Epidermal melanocyte (primary cell): Measurements from ENCODE around the gene CDH5.

ENCODE experiments used
- DNase-seq: peaks from one replicate; pipeline ENCODE4 v3.0.0; 2011; ENCODE audit warnings: low spot score; ENCODE audit not compliant: insufficient read length

The CDH5 gene

DNA sequence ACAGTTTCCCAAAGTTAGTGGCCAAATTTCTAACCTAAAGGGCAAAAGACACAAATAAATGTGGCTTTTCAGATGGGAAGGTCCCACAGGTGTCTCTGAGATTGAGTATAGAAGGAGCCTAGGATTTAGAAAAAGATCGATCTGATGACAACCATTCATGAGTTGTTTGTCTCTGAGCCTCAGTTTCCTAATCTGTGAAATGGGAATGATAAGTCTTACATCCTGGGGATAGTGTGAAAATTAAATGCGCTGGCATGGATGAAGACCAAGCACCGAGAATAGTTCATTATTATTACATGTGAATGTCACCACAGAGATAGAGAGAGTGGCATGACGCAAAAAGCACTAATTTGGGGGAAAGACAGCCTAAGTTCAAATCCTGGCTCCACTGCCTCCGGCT, 7.2 kb downstream of the CDH5 start:
- DNase-seq: no peak

DNA sequence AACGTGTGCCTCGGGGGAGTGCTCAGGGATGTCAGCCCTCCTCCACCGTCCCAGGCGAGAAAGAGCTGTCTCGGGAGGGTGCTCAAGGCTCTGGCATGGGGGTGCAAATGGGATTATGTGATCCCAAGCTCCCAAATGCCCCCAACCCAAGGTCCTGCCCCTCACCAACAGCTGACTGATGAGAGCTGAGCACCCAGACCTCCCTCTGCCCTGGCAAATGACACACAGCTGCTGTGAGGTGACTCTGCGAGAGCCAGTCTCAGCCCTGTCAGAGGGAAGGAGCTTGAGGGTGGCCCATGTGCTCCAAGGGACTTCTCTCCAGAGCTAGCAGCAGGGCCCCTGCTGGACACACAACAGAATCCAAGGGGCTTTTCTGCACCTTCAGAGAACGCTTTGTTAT, 7.7 kb downstream of the CDH5 start:
- no peak for DNase-seq

DNA sequence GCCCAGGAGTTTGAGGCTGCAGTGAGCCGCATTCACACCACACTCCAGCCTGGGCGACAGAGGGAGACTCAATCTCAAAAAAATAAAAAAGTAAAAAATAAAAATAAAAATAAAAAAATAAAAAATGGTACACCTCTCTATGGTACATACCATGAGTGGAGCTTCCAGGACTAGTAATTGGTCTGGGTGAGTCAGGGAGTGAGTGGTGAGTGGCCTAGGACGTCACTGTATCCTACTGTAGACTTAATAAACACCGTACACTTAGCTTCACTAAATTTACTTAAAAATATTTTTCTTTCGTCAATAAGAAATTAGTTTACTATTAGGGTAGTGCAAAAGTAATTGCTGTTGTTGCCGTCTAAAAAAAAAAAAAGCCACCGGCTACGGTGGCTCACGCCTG, 9.0 kb downstream of the CDH5 start:
- DNase-seq: no peak

DNA sequence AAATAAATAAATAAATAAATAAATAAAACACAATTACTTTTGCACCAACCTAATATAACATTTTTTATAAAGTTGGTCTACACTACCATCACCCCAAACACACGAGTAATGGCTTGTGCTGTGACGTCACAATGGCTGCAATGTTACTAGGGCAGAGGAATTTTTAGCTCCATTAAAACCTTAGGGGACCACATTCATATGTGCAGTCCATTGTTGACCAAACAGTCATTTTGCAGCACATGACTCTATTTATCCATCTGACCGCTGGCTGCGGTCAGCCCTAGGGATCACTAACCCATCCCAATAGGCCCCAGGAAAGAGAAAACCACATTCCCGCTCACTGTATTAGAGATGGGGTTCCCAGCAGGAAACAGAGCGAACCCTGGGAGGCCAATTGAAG, 9.6 kb downstream of the CDH5 start:
- DNase-seq: no peak

DNA sequence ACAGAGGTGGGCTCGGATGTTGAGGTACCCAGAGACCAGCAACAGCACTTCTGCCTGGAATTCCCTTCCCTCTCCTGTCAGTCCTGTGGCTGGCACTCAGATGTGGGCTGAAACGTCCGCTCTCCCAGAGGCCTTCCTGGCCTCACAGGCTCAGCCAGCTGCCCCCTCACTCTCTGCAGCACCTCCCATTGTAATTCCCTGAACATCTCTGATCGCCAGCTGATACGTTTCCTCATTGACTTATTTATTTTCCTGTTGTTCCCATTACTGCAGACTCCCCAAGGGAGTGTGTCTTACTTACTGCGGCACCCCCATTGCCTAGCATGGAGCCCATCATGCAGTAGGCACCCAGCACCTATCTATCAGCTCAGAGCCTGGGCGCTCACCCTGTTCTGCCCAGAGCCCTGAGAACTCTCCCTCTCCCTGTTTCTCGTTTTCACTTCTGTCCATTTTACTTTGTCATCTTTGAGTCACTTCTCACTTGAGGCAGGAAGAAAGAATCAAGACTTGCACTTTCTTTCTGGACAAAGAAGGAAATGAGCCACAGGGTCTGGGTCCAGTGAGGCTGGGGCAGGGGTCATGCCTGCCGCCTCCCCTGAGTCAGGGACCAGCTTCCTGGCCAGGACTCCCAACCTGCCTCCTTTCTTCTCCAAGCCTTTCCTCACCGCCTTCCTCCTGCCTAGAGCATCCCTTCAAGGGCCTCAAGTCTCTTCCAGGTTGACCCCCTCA, 10.2 kb downstream of the CDH5 start:
- no peak for DNase-seq

DNA sequence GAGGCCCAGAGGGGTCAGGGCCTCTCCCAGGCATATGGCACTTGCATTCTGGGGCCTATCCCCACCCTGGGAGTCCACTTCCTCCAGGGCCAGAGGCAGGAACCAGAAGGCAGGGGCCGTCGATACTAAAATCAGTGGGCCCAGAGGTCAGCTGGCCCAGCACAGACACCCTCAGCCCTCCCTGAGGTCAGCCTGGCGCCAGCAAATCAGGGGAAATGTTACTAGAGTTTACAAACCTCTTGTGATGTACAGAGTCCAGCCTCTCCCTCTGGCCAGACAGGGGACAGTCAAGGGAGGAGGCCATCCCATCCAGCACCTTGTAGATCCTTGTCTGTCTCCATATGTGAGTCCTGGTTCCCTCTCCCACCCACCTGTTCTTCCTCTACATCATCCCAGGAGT, 10.8 kb downstream of the CDH5 start:
- no peak for DNase-seq

DNA sequence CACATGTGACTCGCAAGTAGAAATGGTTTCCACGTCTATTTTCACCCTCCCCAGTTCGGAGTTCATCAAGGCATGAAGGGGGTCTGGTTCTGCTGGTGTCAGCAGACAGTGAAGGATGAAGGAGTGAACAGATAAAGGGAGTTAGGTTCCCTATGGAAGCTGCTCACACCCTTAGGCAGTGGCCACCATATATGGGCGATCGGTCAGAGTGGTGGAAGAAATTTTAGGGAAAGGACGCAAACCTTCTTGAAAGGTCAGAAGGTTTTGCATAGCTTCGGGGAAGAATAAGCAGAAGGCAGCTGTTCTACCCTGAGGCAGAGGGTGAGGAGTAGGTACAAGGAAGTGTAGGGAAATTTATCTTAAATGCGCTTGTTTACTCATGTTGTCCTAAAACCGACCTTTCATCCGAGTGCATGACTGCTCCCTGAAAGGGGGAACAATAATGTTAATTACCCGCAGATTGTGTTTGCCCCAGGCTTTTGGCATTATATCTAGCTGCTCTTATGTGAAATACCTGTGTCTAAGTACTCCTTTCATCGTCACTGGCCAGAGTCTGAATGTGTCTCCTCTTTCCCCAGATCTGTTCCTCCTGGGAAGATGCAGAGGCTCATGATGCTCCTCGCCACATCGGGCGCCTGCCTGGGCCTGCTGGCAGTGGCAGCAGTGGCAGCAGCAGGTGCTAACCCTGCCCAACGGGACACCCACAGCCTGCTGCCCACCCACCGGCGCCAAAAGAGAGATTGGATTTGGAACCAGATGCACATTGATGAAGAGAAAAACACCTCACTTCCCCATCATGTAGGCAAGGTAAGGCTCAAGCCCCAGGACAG, 12.5 kb downstream of the CDH5 start:
- no peak for DNase-seq

DNA sequence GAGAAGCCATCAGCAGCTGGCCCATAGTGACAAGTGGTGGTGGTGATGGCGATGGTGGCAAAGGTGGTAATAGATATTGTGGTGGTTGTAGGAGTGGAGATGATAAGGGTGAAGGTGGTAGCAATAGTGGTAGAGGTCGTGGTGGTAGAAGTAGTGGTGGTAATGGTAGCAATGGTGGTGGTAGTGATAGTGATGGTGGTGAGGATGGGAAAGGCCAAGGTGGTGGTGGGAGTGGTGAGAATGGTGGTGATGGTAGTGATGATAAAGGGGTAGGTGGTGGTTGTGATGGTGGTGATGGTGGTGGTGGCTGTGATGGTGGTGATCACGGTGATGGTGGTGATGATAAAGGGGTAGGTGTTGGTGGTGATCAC, 13.1 kb downstream of the CDH5 start:
- no peak for DNase-seq

DNA sequence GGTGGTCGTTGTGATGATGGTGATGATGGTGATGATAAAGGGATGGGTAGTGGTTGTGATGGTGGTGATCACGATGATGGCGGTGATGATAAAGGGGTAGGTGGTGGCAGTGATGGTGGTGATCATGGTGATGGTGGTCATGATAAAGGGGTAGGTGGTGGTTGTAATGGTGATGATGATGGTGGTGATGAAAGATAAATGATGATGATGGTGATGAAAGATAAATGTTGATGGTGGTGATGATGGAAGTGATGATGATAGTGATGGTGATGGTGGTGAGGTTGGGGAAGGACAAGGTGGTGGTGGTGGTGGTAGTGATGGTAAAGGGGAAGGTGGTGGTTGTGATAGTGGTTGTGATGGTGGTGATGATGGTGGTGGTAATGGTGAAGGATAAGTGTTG, 13.9 kb downstream of the CDH5 start:
- no peak for DNase-seq

DNA sequence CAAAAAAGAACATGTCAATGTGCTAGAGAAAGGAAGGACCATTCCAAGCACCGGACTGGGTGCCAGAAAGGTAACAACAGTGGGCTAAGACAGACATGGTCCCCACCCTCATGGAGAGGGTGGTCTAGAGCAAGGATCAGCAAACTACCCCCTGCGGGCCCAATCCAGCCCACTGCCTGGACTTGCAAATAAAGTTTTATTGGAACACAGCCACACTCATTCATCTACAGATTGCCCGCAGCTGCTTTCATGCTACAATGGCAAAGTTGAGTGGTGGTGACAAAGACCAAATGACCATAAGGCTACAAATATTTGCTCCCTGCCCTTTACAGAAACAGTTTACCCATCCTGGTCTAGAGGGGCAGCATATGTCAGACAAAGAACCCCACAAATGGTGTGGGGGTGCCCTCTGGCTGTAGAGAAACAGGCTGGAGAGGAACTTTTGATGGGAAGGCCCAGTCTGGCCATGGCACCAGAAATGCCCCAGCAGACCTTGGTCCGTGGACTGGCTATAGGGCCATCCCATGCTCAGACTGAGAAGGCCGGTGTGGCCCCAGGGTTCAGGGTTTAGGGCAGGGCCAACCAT, 15.2 kb downstream of the CDH5 start:
- no peak for DNase-seq

DNA sequence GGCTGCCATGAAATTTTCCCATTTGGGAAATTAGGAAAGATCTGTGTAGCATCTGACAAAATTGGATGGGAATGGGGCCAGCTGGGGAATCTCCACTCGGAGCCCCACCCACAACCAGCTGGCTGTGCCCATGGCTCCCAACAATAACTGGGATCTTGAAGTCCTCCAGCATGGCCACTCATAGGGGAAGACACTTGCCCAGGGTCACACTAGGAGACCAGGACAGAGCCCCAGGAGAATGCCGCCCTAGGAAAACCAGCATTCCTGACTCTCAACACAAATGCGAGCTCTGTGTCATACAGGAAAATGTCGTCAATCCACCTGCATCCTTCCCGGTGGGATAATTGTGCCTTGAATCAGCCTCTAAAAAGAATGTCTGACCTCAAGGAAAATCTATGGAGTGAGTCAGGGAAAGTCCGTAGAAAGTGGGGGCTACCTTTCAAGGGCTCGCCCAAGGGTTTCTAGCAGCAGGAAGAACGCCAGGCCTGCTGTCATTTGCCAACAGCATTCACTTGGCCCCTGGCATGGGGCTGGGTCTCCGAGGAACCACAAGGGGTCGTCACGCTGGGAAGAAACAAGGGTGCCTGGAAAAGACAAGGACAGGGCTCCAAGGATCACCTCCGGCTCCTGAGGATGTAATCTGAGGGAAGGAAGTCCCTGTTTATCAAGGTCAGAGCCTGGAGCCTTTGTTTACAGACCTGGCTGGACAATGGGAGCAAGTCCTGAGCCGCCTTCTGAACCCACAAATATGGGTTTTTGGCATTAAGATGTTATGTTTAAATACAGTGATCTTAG, 15.9 kb downstream of the CDH5 start:
- no peak for DNase-seq

DNA sequence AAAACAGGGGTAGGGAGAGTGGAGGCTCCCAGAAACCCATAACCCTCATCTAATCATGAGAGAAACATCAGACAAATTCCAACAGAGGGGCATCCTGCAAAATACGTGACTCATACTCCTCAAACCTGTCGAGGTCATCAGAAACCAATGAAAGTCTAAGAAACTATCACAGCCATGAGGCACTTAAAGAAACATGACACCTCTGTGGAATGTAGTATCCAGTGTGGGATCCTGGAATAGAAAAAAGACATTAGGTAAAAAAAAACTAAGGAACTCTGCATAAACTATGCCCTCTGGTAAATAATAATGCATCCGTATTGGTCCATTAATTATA, 16.4 kb downstream of the CDH5 start:
- no peak for DNase-seq

DNA sequence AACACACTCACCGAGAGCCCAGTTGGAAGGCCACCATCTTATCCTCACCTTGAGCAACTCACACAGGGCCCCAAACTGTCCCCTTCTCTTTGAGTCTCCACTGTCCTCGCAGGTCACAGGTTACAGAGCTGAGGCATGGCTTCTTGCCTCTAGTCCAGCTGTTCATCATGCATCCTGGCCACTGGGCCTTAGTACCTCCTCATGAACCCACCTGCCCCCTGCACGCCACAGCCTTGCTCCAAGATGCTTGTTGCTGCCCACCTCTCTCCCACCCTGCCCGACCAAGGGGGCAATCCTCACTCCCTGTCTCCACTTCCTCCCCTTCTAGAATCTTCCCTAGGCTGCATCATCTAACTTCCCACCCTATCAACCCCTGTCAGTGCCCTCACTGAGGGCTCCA, 17.1 kb downstream of the CDH5 start:
- DNase-seq: no peak

DNA sequence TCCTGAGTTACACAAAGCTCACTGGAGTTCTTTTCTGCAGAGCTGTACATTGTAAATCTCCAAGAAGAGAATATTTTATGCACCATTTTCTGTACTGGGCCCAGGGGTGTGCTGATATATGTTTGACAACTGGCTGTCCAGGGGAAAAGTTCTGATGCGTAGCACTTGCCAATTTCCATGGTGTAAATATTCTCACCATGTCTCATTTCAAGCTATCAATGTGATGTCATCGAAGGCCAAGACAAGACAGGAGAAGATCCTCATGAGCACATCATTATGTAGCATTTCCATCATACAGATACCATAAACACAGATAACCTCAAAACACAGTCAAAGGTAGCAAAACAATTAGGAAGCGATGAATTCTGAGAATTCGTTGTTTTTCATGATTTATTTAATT, 18.9 kb downstream of the CDH5 start:
- no peak for DNase-seq

DNA sequence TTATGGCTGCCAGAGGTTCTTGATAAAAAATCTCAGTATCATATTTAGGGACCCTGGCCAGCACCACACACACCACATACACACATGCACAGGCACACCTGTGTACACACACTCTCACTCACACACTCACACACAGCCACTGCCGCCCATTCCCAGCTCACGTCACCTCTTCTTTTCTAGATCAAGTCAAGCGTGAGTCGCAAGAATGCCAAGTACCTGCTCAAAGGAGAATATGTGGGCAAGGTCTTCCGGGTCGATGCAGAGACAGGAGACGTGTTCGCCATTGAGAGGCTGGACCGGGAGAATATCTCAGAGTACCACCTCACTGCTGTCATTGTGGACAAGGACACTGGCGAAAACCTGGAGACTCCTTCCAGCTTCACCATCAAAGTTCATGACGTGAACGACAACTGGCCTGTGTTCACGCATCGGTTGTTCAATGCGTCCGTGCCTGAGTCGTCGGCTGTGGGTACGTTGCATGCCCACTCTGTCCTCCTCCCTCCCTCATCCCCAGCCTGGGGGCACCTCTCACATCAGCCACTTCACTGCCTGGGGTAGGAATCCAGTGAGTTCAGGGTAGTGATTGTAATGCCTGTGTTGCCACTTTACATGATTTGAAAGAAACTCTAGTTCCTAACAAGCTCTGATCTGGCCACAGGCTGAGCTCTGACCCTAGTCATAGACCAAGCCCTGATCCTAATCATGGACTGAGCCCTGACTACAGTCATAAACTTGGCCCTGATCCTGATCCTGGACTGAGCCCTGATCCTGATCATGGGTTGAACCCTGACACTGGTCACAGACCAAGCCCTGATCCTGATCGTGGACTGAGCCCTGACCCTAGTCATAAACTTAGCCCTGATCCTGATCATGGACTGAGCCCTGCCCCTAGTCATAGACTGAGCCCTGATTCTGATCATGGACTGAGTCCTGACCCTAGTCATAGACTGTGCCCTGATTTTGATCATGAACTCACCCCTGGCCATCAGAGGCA, 20.4 kb downstream of the CDH5 start:
- no peak for DNase-seq

DNA sequence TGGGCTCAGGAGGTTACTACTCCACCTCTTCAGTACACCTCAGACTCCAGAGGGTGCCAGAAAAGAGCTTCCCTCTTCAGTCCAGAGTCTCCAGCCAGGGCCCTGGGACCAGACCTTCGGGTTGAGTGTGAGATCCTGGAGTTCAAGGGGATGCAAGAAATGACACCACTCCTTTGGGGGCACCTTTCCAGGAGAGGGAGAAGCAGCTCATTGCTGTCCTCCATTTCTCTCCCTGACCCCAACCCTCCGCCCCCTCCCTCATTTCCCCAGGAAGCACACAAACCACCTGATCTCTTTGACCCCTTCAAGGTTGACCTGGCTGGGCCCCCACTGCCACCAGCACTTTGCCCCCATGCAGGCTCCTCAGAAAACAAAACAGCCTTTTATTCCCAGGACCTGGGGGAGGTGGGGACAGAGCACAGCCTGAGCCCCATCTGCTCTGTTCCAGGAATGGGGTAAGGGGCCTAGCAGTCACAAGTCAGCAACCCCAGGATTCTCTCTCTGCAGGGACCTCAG, 21.4 kb downstream of the CDH5 start:
- DNase-seq: no peak

DNA sequence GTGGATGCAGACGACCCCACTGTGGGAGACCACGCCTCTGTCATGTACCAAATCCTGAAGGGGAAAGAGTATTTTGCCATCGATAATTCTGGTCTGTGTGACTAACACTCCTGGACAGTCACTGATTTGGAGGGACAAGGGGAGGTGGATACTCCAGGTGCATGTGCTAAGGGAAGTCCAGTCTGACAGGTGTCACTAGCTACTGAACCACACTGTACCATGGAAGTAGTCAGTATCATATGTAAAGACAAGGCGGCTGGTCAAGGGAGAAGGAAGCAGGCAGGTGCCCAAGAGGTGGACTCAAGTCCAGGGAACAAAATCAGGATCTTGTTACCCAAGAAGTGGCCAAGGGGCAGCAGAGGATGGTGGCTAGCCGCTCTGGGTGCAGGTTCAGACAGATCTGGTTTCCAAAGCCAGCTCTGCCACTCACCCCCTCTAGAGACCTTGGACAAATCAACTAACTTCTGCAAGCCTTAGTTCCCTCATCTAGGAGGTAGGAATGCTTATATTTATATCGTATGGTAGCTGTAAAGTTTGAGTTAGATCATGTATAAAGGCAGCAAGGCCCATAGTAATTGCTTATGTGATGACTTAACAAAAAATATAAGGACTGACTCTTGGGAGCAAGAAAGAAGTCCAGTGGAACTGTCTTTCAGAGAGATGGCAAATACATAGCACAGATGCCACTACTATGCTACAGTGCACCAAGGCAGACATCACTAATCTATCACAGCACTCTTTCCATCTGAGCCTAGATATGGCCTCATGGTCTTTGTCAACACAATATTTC, 22.1 kb downstream of the CDH5 start:
- DNase-seq: no peak

DNA sequence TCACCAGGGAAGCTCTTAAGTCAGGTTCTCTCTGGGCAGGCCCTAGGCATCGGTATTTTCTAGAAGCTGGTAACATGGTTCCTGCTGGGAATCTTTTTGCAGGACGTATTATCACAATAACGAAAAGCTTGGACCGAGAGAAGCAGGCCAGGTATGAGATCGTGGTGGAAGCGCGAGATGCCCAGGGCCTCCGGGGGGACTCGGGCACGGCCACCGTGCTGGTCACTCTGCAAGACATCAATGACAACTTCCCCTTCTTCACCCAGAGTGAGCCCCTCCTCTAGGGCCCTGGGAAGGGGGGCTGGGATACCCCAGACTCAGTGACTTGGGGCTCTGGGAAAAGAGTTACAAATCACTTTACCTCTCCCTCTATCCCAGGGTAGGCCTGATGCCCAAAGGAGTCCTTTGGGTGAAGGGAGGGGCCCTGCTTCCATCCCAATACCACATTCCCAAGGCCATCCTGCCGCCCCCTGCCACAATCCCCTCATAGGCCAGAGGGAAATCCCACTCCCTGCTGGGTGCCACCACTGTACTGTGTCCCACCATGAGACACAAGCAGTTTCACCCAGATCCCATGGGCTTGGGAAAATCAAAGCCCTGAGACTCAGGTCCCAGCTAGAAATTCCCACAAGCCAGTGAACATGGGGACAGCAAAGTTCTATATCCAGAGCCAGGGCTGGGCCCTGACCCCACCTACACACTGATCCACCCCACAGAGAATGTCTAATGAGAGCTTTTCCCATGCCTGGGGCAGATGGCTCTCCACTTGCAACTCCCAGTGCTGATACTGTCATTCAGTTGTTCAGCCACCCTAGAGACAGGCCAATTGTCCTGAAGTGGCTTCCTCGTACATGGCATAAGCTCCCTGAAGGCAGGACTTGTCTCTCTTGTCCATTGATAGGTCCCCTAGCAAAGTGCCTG, 23.0 kb downstream of the CDH5 start:
- DNase-seq: no peak
